EH (cell line): Measurements from ENCODE around the gene CYB5R4.

Source experiments
- DNase-seq: peaks from one replicate; pipeline ENCODE4 v3.0.0-alpha.2; 2015; ENCODE audit warnings: low read depth

The CYB5R4 gene

GRCh38 chr6:83978997-83979396, 119.5 kb downstream of the CYB5R4 start:
- no peak for DNase-seq

- DNase-seq: no peak
Measured at GRCh38 chr6:83984411-83984810, 124.9 kb downstream of the CYB5R4 start.

- DNase-seq: peak; percentile 1
Measured at GRCh38 chr6:83985308-83985713, 125.8 kb downstream of the CYB5R4 start.

DNA sequence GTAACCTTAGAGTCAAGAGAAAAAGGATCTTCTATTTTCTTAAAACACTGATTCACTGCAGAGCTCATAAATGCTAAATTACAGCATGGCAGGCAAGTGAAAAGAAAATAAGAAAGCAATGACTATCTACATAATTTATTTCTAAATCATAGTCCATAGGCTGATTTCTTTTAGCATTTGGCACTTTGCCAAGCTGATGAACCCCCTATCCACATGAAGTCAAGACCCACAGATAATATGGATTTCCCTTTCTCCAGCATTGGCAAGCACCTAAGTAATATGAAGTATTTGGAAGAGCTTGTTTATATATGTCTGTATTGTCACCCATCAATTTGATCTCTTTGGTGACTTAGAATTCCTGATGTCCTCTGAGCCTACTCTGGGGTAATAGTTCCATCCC, 126.2 kb downstream of the CYB5R4 start:
- DNase-seq: no peak

DNA sequence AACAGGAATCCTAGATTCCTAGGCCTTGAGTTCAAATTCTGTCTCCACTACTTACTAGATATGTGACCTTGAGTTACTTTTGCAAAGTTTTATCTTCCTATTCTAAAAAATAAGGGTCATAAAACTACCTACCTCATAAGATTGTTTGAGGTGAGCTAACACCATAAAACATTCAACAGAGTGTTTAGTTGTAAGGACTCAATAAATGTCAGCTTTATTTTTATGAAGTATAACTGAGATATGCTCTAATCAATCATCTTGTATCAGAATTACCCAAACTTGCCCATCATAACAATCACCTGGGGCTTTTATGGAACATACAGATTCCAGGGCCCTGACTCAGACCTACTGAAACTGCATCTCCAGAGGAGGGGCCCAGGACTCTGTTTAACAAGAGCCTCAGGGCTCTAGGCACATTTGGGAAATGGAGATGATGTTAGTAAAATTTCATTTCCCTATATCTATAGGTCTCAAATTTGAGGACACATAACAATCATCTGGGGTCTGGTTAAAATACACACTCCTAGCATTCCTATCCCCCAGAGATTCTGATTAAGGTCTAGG, 138.6 kb downstream of the CYB5R4 start:
- no peak for DNase-seq

DNA sequence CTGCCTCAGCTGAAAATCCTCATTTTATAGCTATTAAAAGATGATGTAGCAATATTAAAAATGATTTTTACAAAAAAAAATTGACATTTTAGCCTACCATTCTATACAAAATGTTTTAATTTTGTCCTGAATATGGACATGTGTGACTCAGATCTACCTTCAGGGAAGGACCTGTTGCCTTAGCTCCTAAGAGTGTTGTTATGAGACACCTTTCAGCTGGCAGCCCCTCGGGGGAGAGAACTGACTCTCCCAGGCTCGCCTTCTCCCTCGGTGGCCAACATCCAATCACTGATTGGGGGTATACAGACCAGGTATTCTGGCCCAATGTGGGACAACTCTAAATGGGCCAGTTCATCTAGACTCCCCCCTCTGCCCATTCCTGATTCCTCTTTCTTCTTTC, 141.6 kb downstream of the CYB5R4 start:
- DNase-seq: no peak

- no peak for DNase-seq
Measured at GRCh38 chr6:84002226-84002625, 142.7 kb downstream of the CYB5R4 start.

DNA sequence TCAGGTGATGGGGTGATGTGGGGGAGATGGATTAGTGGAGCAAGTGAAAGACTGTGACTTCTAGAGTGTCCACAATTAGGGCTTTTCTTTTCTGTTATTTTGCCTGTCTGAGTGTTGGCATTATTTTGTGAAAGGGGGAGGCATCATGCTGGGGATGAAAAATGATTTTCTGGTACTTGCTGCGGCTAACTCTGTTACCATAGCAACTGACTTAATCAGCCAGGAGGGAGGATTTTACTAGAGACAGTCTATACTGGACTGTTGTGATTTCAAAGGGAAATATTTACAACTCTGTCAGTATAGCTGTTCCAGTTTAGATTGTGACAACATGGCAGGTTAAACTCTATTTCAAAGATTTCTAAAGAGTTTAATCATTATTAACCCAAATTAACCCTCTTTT, 143.6 kb downstream of the CYB5R4 start:
- DNase-seq: no peak

DNA sequence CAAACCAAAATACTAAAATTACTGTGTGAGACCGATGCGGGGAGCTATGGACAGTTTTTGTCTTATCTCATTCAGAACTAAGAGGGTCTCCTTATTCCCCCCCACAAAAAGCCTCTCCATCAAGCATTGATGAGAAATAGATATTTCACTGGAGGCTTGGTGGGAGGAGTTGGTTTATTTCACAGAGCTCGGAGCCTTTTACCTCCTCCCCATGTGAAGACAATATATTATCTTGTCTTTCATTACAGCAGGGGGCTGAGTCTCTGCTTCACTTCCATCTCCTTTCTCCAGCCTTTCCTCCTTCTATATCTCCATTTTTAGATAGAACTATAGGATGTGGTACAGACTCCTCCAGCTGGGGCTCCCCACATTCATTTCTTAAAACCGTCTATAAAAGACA, 144.2 kb downstream of the CYB5R4 start:
- DNase-seq: no peak

DNA sequence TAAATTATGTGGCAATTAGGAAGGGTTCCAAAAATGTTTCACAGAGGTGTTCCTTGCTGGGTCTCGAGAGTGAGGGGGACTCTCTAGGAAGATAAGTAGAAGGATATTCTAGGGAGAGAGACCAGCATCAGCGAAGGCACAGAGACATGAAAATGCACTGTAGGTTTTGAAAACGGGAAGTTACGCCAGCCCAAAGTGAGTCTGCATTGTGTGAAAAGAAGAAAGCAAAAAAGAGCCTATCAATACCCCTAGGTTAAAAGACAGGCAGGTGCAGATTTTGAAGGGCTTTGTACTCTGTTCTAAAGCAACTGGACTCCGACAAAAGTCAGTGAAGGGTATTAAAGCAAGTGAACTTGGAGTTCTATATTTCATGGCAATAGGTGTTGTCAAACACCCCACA, 148.4 kb downstream of the CYB5R4 start:
- DNase-seq: no peak

GRCh38 chr6:84013354-84013753, 153.9 kb downstream of the CYB5R4 start:
- DNase-seq: no peak

DNA sequence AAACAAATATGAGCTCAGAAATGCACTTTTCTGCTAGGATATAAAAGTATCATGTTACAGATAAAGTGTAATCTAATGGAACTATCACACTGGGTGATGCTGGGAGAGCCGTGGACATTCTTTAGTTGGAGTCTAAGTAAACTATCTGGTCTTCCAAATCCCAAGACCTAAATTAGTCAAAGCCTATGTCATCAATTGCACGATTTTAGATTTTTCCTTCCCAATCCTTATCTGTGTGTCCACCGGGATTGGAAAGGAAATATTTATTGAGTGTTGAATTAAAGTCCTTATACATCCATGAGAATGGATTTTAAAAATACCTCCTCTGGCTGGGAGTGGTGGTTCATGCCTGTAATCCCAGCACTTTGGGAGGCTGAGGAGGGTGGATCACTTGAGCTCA, 154.4 kb downstream of the CYB5R4 start:
- DNase-seq: no peak

GRCh38 chr6:84016029-84016428, 156.5 kb downstream of the CYB5R4 start:
- no peak for DNase-seq
